ENCODE data around the gene MFAP1.

GRCh38 chr15:43796566-43796965 is 27.9 kb downstream of the MFAP1 start:
- TF ChIP-seq CTCF (IDR thresholded peaks at IDR 0.05; ENCODE audit: poor library complexity, severe bottlenecking) (no peak), POLR2AphosphoS5 (IDR thresholded peaks at IDR 0.05) (no peak), REST (IDR thresholded peaks at IDR 0.05; ENCODE audit: borderline replicate concordance) (no peak), EZH2 (IDR thresholded peaks at IDR 0.05; ENCODE audit: borderline replicate concordance, insufficient read depth, low read length, poor library complexity, severe bottlenecking) (no peak), MXI1 (conservative IDR thresholded peaks at IDR 0.05; ENCODE audit: poor library complexity, severe bottlenecking) (no peak), RAD21 (conservative IDR thresholded peaks at IDR 0.05) (no peak), EP300 (conservative IDR thresholded peaks at IDR 0.05; ENCODE audit: poor library complexity, severe bottlenecking) (no peak)

Measured in neural cell (in vitro differentiated cells).